ENCODE measurements around the gene RFC2. TPM values are rescaled to one million over a fixed set of nuclear protein-coding genes. Genes with fewer than 3 reads are reported as not detected.

Gene RFC2
- total and polyA plus RNA-seq, 10 of the 15 experiments (the other 5 are each of a cell fraction or from before 2014, with no cell fraction given), result 25.8 to 145 (median 90.9) TPM

DNA sequence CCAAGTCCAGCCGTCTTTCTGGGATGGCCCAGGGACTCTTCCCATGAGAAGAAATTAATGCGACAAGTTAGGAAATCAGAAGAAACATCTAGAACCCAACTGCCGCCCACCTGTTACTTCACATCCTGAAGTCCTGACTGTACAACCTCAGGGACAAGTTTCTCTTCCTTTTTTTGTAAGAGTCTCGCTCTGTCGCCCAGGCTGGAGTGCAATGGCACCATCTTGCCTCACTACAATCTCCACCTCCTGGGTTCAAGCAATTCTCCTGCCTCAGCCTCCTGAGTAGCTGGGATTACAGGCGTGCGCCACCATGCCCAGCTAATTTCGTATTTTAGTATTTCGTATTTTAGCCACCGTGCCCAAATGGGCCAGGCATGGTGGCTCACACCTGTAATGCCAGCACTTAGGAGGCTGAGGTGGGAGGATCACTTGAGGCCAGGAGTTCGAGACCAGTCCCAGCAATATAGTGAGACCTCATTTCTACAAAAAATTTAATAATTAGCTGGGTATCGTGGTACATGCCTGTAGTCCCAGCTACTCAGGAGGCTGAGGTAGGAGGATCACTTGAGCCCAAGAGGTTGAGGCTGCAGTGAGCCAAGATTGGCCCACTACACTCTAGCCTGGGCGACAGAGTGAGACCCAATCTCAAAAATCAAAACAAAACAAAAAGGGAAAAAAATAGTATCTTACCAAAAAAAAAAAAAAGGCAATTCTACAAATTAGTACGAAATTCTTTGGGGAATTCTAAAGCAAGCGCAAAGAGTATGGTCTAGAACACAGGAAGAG, 23.6 kb downstream of the RFC2 start (continued):
- TF ChIP-seq RFX5 (IDR thresholded peaks at IDR 0.05; ENCODE audit: low read depth, low read length) (no peak), IRF4 (IDR thresholded peaks at IDR 0.05; ENCODE audit: low read depth, low read length) (peak; percentile 78), RB1 (IDR thresholded peaks at IDR 0.05; ENCODE audit: borderline replicate concordance) (no peak), EED (IDR thresholded peaks at IDR 0.05; ENCODE audit: low read depth) (peak; percentile 89), TARDBP (IDR thresholded peaks at IDR 0.05; ENCODE audit: borderline replicate concordance) (no peak), POLR2AphosphoS2 (IDR thresholded peaks at IDR 0.05; ENCODE audit: low read depth, low read length) (peak; percentile 63; the same call in 1 of the 2 replicates), IKZF1 (conservative IDR thresholded peaks at IDR 0.05) (peak; percentile 89), NFYB (IDR thresholded peaks at IDR 0.05; ENCODE audit: insufficient read depth, low read depth, low read length) (no peak), EGR1 (IDR thresholded peaks at IDR 0.05; ENCODE audit: borderline replicate concordance in 1 of 2, low read depth in 2 of 2, low read length in 2 of 2) (peak in 1 of 2 experiments; percentile 78; a peak in 2 of 3 replicates)
- TF ChIP-seq, protein P1, sequence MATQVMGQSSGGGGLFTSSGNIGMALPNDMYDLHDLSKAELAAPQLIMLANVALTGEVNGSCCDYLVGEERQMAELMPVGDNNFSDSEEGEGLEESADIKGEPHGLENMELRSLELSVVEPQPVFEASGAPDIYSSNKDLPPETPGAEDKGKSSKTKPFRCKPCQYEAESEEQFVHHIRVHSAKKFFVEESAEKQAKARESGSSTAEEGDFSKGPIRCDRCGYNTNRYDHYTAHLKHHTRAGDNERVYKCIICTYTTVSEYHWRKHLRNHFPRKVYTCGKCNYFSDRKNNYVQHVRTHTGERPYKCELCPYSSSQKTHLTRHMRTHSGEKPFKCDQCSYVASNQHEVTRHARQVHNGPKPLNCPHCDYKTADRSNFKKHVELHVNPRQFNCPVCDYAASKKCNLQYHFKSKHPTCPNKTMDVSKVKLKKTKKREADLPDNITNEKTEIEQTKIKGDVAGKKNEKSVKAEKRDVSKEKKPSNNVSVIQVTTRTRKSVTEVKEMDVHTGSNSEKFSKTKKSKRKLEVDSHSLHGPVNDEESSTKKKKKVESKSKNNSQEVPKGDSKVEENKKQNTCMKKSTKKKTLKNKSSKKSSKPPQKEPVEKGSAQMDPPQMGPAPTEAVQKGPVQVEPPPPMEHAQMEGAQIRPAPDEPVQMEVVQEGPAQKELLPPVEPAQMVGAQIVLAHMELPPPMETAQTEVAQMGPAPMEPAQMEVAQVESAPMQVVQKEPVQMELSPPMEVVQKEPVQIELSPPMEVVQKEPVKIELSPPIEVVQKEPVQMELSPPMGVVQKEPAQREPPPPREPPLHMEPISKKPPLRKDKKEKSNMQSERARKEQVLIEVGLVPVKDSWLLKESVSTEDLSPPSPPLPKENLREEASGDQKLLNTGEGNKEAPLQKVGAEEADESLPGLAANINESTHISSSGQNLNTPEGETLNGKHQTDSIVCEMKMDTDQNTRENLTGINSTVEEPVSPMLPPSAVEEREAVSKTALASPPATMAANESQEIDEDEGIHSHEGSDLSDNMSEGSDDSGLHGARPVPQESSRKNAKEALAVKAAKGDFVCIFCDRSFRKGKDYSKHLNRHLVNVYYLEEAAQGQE (IDR thresholded peaks at IDR 0.05; ENCODE audit: low read depth, low read length), result no peak
- TF ChIP-seq, protein P2, sequence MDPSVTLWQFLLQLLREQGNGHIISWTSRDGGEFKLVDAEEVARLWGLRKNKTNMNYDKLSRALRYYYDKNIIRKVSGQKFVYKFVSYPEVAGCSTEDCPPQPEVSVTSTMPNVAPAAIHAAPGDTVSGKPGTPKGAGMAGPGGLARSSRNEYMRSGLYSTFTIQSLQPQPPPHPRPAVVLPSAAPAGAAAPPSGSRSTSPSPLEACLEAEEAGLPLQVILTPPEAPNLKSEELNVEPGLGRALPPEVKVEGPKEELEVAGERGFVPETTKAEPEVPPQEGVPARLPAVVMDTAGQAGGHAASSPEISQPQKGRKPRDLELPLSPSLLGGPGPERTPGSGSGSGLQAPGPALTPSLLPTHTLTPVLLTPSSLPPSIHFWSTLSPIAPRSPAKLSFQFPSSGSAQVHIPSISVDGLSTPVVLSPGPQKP (IDR thresholded peaks at IDR 0.05; ENCODE audit: low read depth, low read length), result no peak
- TF ChIP-seq, protein P3, sequence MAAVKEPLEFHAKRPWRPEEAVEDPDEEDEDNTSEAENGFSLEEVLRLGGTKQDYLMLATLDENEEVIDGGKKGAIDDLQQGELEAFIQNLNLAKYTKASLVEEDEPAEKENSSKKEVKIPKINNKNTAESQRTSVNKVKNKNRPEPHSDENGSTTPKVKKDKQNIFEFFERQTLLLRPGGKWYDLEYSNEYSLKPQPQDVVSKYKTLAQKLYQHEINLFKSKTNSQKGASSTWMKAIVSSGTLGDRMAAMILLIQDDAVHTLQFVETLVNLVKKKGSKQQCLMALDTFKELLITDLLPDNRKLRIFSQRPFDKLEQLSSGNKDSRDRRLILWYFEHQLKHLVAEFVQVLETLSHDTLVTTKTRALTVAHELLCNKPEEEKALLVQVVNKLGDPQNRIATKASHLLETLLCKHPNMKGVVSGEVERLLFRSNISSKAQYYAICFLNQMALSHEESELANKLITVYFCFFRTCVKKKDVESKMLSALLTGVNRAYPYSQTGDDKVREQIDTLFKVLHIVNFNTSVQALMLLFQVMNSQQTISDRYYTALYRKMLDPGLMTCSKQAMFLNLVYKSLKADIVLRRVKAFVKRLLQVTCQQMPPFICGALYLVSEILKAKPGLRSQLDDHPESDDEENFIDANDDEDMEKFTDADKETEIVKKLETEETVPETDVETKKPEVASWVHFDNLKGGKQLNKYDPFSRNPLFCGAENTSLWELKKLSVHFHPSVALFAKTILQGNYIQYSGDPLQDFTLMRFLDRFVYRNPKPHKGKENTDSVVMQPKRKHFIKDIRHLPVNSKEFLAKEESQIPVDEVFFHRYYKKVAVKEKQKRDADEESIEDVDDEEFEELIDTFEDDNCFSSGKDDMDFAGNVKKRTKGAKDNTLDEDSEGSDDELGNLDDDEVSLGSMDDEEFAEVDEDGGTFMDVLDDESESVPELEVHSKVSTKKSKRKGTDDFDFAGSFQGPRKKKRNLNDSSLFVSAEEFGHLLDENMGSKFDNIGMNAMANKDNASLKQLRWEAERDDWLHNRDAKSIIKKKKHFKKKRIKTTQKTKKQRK (IDR thresholded peaks at IDR 0.05; ENCODE audit: low read depth, low read length), result no peak
- TF ChIP-seq, protein P4, sequence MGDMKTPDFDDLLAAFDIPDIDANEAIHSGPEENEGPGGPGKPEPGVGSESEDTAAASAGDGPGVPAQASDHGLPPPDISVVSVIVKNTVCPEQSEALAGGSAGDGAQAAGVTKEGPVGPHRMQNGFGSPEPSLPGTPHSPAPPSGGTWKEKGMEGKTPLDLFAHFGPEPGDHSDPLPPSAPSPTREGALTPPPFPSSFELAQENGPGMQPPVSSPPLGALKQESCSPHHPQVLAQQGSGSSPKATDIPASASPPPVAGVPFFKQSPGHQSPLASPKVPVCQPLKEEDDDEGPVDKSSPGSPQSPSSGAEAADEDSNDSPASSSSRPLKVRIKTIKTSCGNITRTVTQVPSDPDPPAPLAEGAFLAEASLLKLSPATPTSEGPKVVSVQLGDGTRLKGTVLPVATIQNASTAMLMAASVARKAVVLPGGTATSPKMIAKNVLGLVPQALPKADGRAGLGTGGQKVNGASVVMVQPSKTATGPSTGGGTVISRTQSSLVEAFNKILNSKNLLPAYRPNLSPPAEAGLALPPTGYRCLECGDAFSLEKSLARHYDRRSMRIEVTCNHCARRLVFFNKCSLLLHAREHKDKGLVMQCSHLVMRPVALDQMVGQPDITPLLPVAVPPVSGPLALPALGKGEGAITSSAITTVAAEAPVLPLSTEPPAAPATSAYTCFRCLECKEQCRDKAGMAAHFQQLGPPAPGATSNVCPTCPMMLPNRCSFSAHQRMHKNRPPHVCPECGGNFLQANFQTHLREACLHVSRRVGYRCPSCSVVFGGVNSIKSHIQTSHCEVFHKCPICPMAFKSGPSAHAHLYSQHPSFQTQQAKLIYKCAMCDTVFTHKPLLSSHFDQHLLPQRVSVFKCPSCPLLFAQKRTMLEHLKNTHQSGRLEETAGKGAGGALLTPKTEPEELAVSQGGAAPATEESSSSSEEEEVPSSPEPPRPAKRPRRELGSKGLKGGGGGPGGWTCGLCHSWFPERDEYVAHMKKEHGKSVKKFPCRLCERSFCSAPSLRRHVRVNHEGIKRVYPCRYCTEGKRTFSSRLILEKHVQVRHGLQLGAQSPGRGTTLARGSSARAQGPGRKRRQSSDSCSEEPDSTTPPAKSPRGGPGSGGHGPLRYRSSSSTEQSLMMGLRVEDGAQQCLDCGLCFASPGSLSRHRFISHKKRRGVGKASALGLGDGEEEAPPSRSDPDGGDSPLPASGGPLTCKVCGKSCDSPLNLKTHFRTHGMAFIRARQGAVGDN (IDR thresholded peaks at IDR 0.05), result peak; percentile 40; the same call in 1 of the 2 replicates
